ENCODE data around the gene KRT74.

KRT74 gene

DNA sequence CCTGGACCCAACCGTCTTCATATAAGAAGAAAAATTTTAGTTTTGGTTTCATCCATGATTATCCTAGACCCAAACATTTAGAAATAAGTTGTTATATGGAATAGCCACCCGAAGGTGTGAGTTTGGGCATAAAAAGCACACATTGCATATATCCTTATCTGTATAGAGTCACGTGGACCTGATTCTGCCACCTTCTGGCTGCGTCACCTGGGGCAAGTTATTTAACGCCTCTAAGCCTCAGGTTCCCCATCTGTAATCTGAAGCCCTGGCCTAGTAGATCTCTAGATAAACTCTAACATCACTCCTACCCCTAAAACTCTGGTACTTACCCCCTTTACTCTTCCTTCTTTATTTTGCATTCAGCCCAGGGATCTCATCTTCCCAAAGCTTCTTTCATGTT lies 39.2 kb downstream of the KRT74 start:
- DNase-seq: no peak

DNA sequence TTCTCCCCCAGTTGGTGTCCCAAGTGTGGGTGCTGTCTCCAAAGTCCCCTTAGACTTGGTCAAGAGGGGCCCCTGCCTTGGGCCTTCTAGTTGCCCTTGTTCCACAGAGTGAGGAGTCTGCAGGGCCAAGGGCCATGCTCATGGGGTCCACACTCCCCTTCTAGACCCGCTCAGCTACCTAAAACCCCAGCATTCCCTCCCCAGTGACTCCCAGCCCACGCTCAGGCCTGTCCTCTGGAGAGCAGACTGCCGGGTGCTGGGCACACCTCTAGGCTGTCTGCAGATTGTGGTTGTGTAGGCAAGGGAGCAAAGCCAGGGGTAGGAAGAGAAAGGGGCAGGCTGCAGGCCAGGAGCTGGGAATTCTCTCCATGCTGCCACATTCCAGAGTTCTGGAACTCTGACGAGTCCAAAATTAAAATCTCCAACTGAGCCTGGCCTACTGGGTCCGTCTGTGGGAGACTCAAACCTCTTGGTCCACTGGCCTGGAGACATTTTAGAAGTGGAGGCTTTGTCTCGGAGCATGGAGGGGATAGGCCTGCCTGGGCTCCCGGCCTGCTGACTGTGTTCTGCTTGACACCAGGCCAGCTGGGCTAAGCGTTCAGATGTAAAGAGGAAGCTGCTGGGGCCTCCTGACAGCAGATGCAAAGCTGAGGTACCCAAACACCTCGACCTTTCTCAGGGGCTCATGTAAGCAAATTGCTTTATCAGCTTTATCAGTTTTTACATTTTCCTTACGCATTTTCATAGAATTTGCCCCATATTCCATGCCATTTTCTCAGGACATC lies 39.8 kb downstream of the KRT74 start:
- peak in 2 of 4 experiments; percentile 13 for DNase-seq

GRCh38 chr12:52532636-52533035 lies 41.0 kb downstream of the KRT74 start:
- peak in 2 of 4 experiments; percentile 6 to 35 for DNase-seq

DNA sequence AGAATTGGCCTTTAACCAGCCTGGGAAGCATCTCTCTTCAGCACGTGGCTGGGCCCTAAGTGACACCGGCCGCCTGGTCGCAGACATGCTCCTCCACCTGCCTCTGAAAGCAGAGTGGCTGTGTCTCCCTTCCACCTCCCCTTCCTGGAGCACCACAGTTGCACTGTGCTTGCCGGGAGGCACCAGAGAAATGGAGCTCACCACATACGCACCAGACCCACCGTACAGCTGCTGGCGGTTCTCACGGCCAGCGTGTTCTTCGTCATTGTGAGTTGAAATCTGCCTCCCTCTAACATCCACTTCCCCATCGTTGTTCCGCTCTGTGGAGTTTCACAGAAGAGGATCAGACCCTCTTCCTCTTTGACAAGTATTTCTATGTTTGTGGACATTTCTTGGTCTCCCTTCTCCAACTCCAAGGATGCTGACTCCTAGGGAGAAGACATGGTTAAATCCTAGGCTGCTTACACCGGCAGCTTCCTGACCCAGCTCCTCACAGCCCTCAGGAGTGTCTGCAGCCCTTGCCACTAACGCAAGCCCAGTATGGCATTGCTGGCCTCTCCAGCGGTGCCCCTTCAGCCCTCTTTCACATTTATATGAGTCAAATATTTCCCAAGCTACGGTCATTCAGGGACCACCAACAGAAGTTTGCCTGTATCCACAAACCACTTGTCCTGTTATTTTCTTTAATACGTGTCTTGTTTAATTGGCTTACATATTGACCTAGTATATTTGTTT lies 41.9 kb downstream of the KRT74 start:
- peak; percentile 85 to 92 (median 90) for DNase-seq

- no peak for DNase-seq
Measured at GRCh38 chr12:52530905-52531304, 42.7 kb downstream of the KRT74 start.

DNA sequence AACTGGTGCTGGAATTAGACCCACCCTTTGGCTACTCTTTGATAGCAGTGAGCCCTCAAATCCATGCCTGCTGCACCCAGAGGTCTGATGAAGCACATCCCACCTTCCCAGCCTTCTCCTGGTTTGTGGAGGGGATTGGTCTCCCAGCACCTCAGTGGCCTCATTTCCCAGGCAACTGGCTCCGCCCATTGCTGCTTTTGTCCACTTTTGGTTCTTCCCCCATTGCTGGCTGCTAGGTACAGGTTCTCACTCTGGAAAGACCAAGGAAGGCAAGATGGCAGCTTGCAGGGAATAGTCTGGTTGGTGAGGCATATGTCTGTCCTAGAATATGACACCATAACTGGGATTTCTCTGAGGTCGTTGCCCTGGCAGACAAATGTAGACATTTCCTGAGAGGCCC lies 43.3 kb downstream of the KRT74 start:
- no peak for DNase-seq

- DNase-seq: no peak
Measured at GRCh38 chr12:52529846-52530245, 43.8 kb downstream of the KRT74 start.

DNA sequence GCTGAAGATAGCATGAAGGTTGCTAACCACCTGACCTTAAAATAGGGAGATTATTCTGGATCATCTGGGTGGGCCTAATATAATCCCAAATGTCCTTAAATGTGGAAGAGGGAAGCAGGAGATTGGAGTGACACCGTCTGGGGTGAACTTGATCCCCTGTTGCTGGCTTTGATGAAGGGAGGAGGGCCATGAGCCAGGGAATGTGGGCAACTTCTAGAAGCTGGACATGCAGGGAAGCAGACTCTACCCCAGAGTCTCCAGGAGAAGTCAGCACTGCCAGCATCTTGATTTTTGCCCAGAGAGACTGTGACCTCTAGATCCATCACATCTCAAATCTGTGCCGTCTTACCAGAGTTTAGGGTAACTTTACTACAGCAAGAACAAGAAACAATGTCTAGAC lies 44.2 kb downstream of the KRT74 start:
- no peak for DNase-seq

GRCh38 chr12:52528641-52529143 lies 45.0 kb downstream of the KRT74 start:
- no peak for DNase-seq

- no peak for DNase-seq
Measured at GRCh38 chr12:52527121-52527800, 46.4 kb downstream of the KRT74 start.

GRCh38 chr12:52526511-52526951 lies 47.1 kb downstream of the KRT74 start:
- DNase-seq: no peak

- DNase-seq: no peak
Measured at GRCh38 chr12:52525661-52526499, 47.8 kb downstream of the KRT74 start.

- DNase-seq: no peak
Measured at GRCh38 chr12:52524898-52525591, 48.6 kb downstream of the KRT74 start.

DNA sequence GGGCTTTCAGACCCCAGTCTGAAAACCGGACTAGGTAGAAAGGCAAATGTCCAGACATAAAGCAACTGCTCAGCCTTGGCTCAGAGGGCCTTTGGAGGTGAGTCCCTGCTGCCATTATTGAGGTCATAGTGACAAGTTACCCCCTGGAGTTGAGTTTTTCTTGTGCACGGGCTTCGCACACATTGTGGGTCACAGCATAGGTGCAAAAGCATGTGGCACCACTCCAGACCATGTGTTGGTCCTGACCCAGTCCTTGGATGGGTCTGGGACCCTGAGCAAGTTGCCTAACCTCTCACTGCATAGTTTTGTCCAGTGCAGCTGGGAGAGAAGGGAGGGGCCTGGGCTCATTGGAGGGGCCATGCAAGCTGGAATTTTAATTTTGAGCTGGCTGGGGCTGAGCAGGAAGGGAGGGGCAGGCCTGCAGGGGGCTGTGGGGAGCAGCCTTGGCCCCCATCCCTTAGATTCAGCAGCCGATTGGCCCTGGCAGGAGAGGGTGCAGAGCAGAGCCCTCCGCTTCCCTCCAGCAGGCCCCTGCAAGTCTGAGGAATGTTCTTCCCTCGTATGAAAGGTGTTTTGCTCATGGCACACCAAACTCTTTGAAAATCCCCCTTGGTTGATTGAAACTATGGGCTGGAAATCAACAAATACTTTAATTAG lies 49.3 kb downstream of the KRT74 start:
- DNase-seq: no peak

DNA sequence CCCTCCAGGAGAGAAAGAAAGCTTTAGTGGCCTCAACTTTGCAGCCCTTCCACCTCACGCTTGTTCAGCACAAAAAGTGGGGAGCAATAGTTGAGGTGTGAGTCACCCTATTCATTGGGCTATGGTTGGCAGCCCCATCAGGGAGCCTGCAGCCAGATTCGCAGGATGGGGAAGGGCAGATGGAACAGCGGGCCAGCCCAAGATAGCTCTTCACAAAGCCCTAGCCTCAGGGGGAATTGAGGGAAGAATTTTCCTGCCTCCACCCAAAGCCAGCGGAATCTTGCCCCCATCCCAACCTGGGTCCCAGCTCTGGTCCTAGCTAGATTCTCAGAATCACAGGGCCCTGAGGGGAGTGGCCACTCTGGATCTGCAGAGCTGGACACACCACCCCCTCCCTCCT lies 49.8 kb downstream of the KRT74 start:
- DNase-seq: no peak

DNA sequence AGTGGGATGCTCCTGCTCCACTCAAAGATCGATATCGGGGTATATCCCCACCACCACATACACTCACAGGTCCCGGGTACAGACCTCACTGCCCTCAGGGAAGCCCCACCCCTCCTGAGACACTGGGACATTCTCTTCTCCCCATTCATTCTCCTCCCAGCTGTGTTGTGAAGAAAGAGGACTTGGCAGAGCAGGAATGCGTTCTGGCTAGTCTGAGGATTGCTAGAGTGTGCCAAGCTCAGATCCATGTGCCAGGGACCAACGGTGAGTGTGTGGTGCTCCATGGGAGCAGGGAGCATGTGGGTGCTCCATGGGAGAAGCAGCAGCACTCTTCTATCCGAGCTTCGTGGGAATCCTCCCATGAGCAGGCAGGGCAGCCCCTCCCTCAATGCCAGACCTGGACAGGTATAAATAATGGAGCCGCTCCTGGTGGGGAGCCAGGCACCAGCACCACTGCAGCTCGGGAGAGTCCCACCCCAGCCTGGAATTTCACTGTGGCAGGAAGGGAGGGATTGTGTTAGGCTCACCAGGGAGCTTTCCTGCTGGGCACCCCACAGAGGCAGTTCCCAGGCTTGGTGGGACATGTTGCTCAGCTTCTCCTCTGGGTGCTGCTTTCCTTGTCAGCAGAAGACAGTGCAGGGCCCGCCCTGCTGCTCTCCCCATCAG lies 51.2 kb downstream of the KRT74 start:
- no peak for DNase-seq

- DNase-seq: no peak
Measured at GRCh38 chr12:52521568-52522266, 51.9 kb downstream of the KRT74 start.

- no peak for DNase-seq
Measured at GRCh38 chr12:52521175-52521567, 52.5 kb downstream of the KRT74 start.

DNA sequence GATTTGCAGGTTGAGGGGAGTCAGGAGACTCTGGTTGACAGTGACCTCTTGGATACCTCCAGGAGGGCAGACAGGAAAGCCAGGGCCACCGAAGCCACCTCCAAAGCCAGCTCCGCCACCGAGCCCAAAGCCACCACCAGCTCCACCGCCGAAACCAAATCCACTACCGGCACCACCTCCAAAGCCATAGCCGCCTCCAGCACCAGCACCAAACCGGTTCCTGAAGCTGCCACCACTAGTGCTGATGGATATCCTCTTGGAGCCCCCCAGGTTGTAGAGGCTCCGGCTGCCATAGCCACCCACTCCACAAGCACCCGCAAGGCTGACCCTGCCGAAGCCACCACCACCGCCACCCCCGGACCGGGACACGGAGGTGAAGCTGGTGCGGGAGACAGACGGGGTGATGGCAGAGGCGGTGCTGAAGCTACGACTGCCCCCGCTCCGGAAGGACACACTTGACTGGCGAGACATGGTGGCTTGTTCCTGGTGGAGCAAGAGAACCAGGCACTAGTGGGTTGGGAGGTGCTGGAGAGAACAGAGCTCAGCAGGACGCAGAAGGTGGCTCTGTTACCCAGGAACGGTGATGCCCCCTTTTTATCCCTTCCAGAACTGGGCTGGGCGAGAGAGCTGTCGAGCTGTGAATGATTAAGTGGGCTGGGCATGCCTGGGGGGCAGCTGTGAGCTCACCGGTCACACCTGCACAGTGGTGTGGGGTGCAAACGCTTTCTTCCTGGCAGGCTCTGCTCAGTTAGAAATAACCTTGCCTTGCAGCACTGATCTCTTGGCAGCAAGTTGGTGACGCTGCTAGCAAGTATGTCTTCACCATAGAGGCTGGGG lies 53.6 kb downstream of the KRT74 start, which contains the start of gene KRT5:
Gene KRT5, minus strand, starts transcription at position 569 of the 837 bp plus-strand sequence. Its CDS starts 98 bp downstream, at position 471.
- DNase-seq: no peak

Data from suppressor macrophage (primary cell).